GM12801 (cell line): ENCODE measurements around the gene PLD1.

ENCODE experiments used
- CTCF ChIP-seq: IDR thresholded peaks from one replicate; pipeline ENCODE4 v1.5.1; 2011; ENCODE audit warnings: control low read depth; ENCODE audit not compliant: insufficient read length; ENCODE audit errors: extremely low read depth

The PLD1 gene

GRCh38 chr3:171752329-171752728 lies 58.0 kb downstream of the PLD1 start:
- TF ChIP-seq CTCF = no peak

- no peak for TF ChIP-seq CTCF
Observed at GRCh38 chr3:171749124-171749523, 61.2 kb downstream of the PLD1 start.

- no peak for TF ChIP-seq CTCF
Observed at GRCh38 chr3:171748064-171748924, 62.0 kb downstream of the PLD1 start.

- TF ChIP-seq CTCF = no peak
Observed at GRCh38 chr3:171747223-171747920, 62.9 kb downstream of the PLD1 start.

GRCh38 chr3:171745577-171746319 lies 64.5 kb downstream of the PLD1 start:
- no peak for TF ChIP-seq CTCF

- TF ChIP-seq CTCF = no peak
Observed at GRCh38 chr3:171744158-171744741, 66.0 kb downstream of the PLD1 start.
